HG03095 (cell line): Measurements from ENCODE around the gene REM2.

Experiments
- ATAC-seq: cut with Tn5 transposase; IDR thresholded peaks from one replicate; pipeline ENCODE4 v1.9.1; 2021; ENCODE audit warnings: moderate library complexity; ENCODE audit not compliant: unreplicated experiment

Gene REM2, protein sequence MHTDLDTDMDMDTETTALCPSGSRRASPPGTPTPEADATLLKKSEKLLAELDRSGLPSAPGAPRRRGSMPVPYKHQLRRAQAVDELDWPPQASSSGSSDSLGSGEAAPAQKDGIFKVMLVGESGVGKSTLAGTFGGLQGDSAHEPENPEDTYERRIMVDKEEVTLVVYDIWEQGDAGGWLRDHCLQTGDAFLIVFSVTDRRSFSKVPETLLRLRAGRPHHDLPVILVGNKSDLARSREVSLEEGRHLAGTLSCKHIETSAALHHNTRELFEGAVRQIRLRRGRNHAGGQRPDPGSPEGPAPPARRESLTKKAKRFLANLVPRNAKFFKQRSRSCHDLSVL

DNA sequence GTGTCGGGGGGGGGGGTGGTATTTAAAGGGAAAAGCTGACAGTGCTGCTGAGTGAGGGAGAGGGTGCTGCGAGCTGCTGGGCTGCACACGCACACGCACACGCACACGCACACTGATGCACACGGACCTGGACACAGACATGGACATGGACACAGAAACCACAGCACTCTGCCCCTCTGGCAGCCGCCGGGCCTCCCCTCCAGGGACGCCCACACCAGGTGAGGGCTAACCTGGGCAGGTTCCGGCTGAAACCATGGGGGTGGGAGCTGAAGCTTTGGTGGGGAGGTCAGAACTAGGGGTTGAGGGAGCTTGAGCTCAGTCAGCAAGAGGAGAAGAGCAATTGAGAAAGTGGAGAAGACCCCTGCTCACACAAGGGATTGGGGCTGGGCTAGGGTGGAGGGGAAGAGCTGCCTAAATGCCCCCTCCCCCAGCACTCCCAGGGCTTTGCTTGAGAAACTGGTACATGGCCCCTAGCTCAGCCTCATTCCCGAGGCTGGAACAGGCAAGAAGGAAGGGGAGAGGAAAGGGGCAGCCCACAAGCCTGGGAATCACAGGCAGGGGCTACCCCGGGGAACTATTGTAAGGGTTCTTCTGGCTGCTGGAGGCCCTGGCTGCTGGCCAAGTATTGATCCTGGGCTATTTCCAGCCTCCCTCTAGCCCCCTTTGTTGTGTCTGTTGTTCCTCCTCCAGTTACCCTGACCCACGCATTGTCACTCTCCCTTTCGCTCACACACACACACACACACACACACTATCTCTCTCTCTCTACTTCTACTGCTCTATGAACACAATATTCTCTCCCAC, at the start of gene REM2:
Gene REM2 (plus strand): TSS at position 50 of the 804 bp plus-strand sequence. CDS start 66 bp downstream, at position 116.
- ATAC-seq: no peak

DNA sequence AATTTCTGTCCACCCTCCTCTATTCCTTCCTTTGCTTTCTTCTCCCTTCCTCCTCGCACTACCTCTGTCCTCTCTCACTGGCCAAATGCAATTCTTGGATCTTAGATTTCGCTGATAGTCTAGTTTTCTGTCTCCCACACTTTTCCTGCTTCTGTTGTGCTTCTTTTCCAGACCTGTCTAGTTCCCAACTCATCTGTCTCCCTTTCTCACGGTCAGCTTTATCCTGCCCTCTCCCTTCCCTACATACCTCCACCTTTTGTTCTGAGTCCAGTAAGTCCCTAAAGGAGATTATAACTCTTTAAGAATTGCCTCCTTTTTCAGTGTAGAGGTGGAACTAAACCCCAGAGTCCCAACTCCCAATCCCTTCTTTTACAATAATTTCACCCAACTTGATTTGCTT, 47.5 kb upstream of the REM2 start:
- no peak for ATAC-seq

DNA sequence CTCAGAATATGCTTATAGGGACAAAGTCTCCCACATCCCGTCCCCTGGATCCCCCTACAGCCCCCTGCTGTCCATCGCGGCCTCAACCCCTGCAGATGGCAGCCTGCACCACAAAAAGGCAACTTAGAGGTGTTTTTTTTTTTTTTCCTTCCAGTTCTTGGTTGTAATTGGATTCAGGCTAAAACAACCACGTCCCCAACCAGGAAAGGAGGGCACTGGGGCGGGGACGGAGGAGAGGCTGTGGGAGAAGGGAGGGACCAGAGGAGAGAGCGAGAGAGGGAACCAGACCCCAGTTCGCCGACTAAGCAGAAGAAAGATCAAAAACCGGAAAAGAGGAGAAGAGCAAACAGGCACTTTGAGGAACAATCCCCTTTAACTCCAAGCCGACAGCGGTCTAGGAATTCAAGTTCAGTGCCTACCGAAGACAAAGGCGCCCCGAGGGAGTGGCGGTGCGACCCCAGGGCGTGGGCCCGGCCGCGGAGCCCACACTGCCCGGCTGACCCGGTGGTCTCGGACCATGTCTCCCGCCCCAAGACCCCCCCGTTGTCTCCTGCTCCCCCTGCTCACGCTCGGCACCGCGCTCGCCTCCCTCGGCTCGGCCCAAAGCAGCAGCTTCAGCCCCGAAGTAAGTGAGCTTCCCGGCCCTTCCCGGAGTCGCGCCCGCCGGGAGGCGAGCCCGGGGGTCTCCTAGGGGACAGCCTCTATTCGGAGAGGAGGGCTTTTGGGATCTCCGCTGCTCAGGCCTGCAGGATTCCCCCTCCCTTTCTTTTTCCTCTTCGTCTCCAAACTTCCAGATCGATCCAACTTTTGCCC, 46.5 kb upstream of the REM2 start, which contains the start of gene MMP14:
Gene MMP14 (plus strand): TSS at position 285 of the 813 bp plus-strand sequence. CDS start 233 bp downstream, at position 518.
- no peak for ATAC-seq

DNA sequence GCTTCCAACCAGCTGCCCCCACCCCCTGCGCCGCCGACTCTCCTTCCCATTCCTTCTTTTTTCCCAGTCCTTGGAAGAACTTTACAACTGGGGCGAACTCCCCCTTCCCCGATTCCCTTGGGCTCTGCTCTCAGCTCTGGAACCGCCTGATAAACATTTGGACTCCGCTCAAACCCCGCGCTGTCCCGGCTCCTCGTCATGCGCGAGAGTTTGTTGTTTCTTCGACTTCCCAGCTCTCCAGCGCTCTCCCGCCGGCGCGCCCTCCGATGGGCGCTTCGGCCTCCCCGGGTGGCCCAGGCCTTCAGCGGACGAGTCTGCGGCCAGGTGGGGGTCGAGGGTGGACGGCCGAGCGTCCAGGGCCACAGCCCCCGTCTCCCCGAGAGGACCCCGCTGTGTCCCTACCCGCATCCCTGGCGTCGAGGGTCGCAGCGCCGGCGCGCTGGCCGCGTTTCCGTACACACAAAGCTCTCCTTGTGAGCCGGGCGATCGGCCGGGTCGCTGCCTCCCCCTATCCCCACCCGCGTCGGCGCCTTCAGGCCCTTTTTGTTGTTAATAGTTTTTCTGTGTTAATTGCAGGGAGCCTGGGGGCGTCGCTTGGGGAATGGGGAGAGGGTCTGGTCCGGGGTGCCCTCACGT, 45.8 kb upstream of the REM2 start:
- ATAC-seq: no peak

DNA sequence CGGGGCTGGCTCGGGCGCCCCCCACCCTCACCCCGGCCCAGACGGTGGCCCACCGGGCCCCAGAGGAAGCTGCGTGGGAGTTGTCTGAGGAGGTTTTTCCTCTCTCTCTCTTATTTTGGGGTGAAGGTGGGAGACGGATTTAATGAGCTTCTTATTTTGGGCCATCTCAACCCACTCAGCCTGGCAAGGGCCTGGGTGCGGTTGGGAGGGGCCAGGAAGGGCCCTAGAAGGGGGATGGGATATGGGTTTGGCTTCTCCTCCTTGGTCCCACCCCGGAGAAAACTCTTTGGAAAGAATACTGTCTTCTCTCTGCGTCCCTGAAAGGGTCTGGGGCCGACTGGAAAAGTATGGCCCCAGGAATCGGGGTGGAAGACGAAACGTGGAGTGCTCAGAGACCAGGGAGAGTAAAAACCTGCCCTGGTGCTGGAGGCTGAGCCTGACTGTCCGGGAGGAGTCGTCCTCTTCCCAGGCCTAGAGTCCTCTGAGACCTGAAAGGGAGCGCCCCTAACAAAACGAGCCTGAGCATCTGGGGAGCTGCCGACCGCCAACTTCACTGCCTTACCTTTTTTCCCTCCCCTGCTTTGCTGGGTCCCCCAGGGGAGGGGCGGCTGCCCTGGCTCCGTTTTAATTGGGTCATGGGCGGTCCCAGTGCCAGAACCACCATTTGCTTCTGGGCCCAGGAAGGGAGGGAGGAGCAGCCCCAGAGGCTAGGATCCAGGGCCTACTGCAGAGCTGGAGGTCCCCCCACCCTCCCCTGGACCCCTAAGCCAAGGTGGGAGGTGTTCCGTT, 45.1 kb upstream of the REM2 start:
- no peak for ATAC-seq

DNA sequence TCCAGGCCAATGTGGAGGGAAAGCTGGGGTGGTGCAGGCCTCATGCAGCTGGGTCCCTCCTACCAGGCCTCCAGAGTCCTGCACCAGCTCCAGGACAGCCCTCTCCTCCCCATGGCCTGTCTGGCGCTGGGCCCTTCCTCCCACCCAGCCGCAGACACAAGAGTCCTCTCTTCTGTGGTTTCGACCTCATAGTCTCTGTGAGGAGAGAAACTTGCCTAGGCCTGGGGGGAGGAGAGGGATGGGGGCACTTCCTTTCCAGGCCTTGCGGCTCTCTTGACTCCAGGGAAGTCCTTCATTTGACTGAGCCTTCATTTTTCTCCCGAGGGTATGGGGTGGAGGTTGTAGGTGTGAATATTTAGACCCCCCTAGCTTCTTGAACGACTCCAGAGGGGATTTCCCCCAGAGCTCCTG, 44.4 kb upstream of the REM2 start:
- ATAC-seq: no peak

DNA sequence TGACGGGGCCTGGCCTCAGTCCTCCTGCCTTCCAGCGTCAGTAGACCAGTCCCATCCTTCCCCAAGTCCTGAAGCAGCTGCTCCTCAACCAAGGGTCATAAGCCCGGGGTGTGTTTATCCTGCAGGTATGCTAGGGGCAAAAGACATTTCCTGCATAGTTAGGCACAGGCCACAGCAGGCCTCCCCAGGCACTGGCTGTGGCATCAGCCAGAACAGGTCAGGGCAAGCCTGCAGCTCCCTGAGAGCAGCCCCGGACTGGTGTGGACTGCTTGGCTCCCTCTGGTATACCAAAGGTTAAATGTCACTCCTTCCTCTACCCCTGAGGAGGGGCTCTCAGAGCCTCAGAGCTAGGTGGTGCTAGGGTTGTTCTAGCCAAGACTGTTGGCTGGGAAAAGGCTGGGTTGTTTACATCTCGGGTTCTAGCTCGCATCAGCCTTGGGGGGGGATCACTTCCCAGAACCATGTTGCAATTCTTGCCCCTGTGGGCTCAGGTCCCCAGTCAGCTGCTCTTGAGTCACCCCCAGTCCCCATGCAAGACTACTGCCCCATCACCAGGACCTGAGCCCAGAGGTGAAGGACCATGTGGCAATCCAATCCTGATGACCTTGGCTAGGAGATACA, 43.8 kb upstream of the REM2 start:
- no peak for ATAC-seq

DNA sequence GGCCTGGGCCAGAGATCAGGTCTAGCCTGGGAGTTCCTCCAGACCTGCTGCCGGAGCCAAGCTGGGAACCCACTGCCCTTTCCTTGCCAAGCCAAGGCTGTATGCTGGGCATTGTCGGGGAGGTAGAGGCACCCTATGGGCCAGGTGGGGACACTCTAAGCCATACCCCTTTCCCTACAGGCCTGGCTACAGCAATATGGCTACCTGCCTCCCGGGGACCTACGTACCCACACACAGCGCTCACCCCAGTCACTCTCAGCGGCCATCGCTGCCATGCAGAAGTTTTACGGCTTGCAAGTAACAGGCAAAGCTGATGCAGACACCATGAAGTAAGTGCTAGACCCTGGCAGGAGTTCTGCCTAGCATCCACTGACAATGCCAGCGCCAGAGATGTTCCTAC, 41.7 kb upstream of the REM2 start:
- ATAC-seq: no peak

DNA sequence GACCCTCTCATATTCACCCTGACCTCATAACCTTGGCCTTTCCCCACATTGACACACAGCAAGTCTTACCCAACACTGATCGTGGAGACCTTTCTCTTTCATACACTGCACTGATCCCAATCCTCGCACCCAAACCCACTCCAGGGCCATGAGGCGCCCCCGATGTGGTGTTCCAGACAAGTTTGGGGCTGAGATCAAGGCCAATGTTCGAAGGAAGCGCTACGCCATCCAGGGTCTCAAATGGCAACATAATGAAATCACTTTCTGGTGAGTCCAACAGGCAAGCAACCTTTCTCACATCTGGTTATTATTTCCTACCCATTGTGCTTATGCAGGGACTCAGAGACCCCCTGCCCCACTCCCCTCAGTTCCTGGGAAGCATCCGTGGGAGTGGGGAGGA, 41.3 kb upstream of the REM2 start:
- no peak for ATAC-seq

DNA sequence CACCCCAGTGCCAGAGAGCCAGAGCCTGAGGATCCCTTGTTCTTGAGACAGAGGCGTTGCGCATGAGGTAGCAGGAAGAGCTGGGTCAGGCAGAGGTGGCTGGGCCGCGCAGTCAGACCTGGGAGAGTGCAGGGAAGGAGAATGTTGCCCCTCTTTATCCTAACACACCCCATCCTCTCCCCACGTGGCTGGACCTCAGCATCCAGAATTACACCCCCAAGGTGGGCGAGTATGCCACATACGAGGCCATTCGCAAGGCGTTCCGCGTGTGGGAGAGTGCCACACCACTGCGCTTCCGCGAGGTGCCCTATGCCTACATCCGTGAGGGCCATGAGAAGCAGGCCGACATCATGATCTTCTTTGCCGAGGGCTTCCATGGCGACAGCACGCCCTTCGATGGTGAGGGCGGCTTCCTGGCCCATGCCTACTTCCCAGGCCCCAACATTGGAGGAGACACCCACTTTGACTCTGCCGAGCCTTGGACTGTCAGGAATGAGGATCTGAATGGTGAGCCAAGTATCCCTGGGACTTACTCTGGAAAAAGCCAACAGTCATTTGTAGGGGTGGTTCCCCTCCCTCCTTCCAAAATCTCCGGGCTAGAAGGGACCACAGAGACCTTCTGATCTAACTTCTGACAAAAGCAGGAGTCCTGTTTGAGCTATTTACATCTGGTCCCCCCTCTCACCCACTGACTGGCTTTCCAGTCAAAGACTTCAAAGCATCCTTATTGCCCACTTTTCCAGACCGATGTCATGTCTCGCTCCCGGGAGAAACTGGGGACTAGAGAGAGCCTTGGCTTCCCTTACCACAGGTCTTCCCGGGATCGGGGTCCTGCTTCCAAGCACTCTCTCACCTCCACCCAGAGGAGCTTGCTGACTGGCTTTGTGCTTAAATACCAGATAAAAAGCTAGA, 40.6 kb upstream of the REM2 start:
- ATAC-seq: no peak

DNA sequence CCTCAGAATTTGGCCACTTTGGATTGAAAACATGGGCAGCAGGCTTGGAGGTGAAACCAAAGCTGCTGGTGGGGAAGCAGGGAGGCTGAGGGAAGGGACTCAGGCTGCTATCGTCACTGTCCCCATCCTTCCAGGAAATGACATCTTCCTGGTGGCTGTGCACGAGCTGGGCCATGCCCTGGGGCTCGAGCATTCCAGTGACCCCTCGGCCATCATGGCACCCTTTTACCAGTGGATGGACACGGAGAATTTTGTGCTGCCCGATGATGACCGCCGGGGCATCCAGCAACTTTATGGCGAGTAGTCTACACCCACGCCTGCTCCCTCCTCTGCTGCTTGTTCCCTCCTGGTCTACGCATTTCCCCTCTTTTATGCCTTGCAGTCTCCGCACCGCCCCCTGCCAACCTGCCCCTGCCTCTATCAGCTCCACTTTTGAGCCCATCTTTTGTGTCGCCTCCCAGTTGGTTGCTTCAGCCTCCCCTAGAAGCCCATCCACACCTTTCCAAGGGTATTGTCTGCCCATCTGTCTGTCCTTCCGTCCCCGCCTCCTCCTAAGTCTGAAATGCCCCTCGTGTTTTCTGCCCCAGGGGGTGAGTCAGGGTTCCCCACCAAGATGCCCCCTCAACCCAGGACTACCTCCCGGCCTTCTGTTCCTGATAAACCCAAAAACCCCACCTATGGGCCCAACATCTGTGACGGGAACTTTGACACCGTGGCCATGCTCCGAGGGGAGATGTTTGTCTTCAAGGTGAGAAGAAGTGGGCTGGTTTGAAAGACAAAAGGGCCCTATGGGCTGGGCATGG, 39.7 kb upstream of the REM2 start:
- ATAC-seq: no peak

DNA sequence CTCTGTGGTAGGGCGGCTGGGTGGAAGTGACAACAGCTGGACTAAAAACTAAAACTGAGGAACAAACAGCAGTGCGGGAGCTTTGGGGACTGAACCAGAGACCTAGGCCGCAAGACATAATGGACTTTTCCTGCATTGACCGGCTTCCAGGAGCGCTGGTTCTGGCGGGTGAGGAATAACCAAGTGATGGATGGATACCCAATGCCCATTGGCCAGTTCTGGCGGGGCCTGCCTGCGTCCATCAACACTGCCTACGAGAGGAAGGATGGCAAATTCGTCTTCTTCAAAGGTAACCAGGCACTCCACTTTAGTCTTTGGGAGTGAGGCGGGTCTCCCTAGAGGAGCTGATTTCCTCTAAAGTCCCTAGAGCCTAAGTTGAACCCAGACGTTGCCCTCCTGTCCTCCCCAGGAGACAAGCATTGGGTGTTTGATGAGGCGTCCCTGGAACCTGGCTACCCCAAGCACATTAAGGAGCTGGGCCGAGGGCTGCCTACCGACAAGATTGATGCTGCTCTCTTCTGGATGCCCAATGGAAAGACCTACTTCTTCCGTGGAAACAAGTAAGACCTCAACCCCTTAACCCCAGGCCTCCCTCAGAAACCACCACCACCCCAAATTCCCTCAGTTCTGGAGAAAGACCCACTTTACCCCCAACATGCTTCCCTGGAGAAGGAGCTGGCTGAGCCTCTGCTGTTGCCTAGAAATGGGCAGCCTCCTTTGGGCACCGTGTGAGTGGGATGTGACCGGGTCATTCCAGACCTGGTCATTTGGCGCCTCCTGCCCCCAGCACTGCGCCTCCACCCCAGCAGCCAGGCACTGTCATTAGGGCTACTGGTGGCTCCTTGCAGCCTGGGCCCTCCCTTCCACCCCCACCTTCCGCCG, 38.6 kb upstream of the REM2 start:
- ATAC-seq: no peak

DNA sequence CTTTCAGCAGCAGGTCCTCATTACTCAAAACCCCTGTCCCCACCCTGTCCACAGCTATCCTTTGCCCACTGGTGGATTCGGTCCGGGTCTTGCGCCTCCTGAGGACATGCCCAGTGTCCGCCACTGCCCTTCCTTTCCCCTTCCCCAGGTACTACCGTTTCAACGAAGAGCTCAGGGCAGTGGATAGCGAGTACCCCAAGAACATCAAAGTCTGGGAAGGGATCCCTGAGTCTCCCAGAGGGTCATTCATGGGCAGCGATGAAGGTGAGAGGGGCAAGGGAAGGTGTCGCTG, 38.0 kb upstream of the REM2 start:
- no peak for ATAC-seq

DNA sequence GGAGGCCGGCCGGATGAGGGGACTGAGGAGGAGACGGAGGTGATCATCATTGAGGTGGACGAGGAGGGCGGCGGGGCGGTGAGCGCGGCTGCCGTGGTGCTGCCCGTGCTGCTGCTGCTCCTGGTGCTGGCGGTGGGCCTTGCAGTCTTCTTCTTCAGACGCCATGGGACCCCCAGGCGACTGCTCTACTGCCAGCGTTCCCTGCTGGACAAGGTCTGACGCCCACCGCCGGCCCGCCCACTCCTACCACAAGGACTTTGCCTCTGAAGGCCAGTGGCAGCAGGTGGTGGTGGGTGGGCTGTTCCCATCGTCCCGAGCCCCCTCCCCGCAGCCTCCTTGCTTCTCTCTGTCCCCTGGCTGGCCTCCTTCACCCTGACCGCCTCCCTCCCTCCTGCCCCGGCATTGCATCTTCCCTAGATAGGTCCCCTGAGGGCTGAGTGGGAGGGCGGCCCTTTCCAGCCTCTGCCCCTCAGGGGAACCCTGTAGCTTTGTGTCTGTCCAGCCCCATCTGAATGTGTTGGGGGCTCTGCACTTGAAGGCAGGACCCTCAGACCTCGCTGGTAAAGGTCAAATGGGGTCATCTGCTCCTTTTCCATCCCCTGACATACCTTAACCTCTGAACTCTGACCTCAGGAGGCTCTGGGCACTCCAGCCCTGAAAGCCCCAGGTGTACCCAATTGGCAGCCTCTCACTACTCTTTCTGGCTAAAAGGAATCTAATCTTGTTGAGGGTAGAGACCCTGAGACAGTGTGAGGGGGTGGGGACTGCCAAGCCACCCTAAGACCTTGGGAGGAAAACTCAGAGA, 37.0 kb upstream of the REM2 start:
- no peak for ATAC-seq

DNA sequence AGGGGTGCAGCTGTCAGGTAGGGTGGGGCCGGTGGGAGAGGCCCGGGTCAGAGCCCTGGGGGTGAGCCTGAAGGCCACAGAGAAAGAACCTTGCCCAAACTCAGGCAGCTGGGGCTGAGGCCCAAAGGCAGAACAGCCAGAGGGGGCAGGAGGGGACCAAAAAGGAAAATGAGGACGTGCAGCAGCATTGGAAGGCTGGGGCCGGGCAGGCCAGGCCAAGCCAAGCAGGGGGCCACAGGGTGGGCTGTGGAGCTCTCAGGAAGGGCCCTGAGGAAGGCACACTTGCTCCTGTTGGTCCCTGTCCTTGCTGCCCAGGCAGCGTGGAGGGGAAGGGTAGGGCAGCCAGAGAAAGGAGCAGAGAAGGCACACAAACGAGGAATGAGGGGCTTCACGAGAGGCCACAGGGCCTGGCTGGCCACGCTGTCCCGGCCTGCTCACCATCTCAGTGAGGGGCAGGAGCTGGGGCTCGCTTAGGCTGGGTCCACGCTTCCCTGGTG, 36.2 kb upstream of the REM2 start:
- no peak for ATAC-seq
